ENCODE data around the gene RHBDD1.

The RHBDD1 gene

DNA sequence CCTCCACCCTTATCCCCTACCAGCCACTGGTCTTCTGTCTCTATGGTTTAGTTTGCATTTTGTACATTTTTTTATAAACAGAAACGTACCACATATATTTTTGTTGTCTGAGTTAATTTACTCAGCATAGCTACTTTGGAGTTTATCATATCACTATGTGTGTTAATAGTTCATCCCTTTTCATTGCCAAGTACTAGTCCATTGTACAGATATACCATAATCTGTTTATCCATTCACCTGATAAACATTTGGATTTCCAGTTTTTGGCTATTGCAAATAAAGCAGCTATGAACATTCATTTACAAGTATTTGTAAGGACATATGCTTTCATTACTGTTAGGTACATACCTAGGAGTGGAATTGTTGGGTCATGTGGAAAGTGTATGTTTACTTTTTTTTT lies 123.6 kb downstream of the RHBDD1 start:
- TF ChIP-seq EZH2 (IDR thresholded peaks at IDR 0.05; ENCODE audit: borderline replicate concordance, low read length) (no peak), CTCF (IDR thresholded peaks at IDR 0.05; ENCODE audit: low read length) (no peak)
- H3K9ac ChIP-seq (ENCODE audit: low read length) = no peak overlapping the region
- no peaks in the 10 kb centered on the region for H3K4me1 ChIP-seq (ENCODE audit: insufficient read depth, low read length, severe bottlenecking)
- peaks cover 11% of the 10 kb centered on the region; the same call in 1 of the 2 replicates for H3K36me3 ChIP-seq (ENCODE audit: insufficient read depth, low read length)
- no peak overlapping the region for H2AFZ ChIP-seq (ENCODE audit: low read length)
- peaks cover 2% of the 10 kb centered on the region; the same call in 1 of the 2 replicates for H3K9me3 ChIP-seq (ENCODE audit: low read length)
- no peaks in the 10 kb centered on the region for H3K9me2 ChIP-seq (ENCODE audit: low read depth, low read length)
- H3K4me2 ChIP-seq (ENCODE audit: low read length) = no peak overlapping the region
- H3K27me3 ChIP-seq (ENCODE audit: insufficient read depth, low read length) = no peaks in the 10 kb centered on the region
- no peaks in the 10 kb centered on the region for H4K20me1 ChIP-seq (ENCODE audit: insufficient read depth, low read length)
- no peak overlapping the region for H3K27ac ChIP-seq (ENCODE audit: low read depth, low read length, poor library complexity, severe bottlenecking)
- H3K79me2 ChIP-seq (ENCODE audit: insufficient read depth, low read length) = no peaks in the 10 kb centered on the region
- no peaks in the 10 kb centered on the region for H3F3A ChIP-seq (ENCODE audit: insufficient read depth, low read length)
- H3K4me3 ChIP-seq (ENCODE audit: low read depth, low read length, poor library complexity, severe bottlenecking) = no peak overlapping the region

- Histone ChIP-seq H2AFZ (ENCODE audit: low read length) (no peak overlapping the region), H3K36me3 (ENCODE audit: insufficient read depth, low read length) (peaks cover 30% of the 10 kb centered on the region), H3K9me3 (ENCODE audit: low read length) (peaks cover 2% of the 10 kb centered on the region; the same call in 1 of the 2 replicates), H3K9ac (ENCODE audit: low read length) (no peak overlapping the region), H4K20me1 (ENCODE audit: insufficient read depth, low read length) (no peaks in the 10 kb centered on the region), H3K79me2 (ENCODE audit: insufficient read depth, low read length) (no peaks in the 10 kb centered on the region), H3K4me3 (ENCODE audit: low read depth, low read length, poor library complexity, severe bottlenecking) (no peak overlapping the region), H3K27ac (ENCODE audit: low read depth, low read length, poor library complexity, severe bottlenecking) (no peak overlapping the region), H3K4me2 (ENCODE audit: low read length) (no peak overlapping the region), H3K4me1 (ENCODE audit: insufficient read depth, low read length, severe bottlenecking) (no peaks in the 10 kb centered on the region), H3K9me2 (ENCODE audit: low read depth, low read length) (no peaks in the 10 kb centered on the region), H3F3A (ENCODE audit: insufficient read depth, low read length) (no peaks in the 10 kb centered on the region), H3K27me3 (ENCODE audit: insufficient read depth, low read length) (no peaks in the 10 kb centered on the region)
- no peak for TF ChIP-seq CTCF (IDR thresholded peaks at IDR 0.05; ENCODE audit: low read length)
- TF ChIP-seq EZH2 (IDR thresholded peaks at IDR 0.05; ENCODE audit: borderline replicate concordance, low read length) = no peak
These were observed 126.4 kb downstream of the RHBDD1 start for GRCh38 chr2:226962176-226962773.

GRCh38 chr2:226963528-226963927 lies 127.7 kb downstream of the RHBDD1 start:
- no peak for TF ChIP-seq EZH2 (IDR thresholded peaks at IDR 0.05; ENCODE audit: borderline replicate concordance, low read length)
- no peak for TF ChIP-seq CTCF (IDR thresholded peaks at IDR 0.05; ENCODE audit: low read length)
- no peaks in the 10 kb centered on the region for H3K4me1 ChIP-seq (ENCODE audit: insufficient read depth, low read length, severe bottlenecking)
- H3F3A ChIP-seq (ENCODE audit: insufficient read depth, low read length) = no peaks in the 10 kb centered on the region
- peaks cover 2% of the 10 kb centered on the region; the same call in 1 of the 2 replicates for H3K9me3 ChIP-seq (ENCODE audit: low read length)
- no peak overlapping the region for H2AFZ ChIP-seq (ENCODE audit: low read length)
- H3K27ac ChIP-seq (ENCODE audit: low read depth, low read length, poor library complexity, severe bottlenecking) = no peak overlapping the region
- H4K20me1 ChIP-seq (ENCODE audit: insufficient read depth, low read length) = no peaks in the 10 kb centered on the region
- H3K4me3 ChIP-seq (ENCODE audit: low read depth, low read length, poor library complexity, severe bottlenecking) = no peak overlapping the region
- no peak overlapping the region for H3K9ac ChIP-seq (ENCODE audit: low read length)
- no peaks in the 10 kb centered on the region for H3K27me3 ChIP-seq (ENCODE audit: insufficient read depth, low read length)
- no peaks in the 10 kb centered on the region for H3K9me2 ChIP-seq (ENCODE audit: low read depth, low read length)
- H3K36me3 ChIP-seq (ENCODE audit: insufficient read depth, low read length) = peaks cover 30% of the 10 kb centered on the region
- H3K79me2 ChIP-seq (ENCODE audit: insufficient read depth, low read length) = no peaks in the 10 kb centered on the region
- H3K4me2 ChIP-seq (ENCODE audit: low read length) = no peak overlapping the region
